Measurements from ENCODE around the gene OGFOD3.

GRCh38 chr17:82391496-82392066 is 26.8 kb downstream of the OGFOD3 start:
- TF ChIP-seq POLR2AphosphoS5 (IDR thresholded peaks at IDR 0.05; ENCODE audit: insufficient read depth in 1 of 2, low read depth in 1 of 2) (no peak), CTCF (IDR thresholded peaks at IDR 0.05) (no peak)

Data from vagina (tissue), 2 donors.